ENCODE data around the gene SULT2B1. TPM values are rescaled to one million over a fixed set of nuclear protein-coding genes. Genes with fewer than 3 reads are reported as not detected.
"Not testable (repeated sequence)": the region's sequence is repeated elsewhere in the genome, so short reads cannot be mapped to it uniquely, and the experiment has no call there.

The SULT2B1 gene
- polyA plus RNA-seq, 2 of the 4 experiments (the other 2 are of a cell fraction), result 22.2 to 34.3 TPM

GRCh38 chr19:48571378-48572162 is 19.6 kb downstream of the SULT2B1 start (continued):
- TF ChIP-seq RARB (CRISPR knock-in tag; IDR thresholded peaks at IDR 0.05) (no peak), GATA3 (IDR thresholded peaks at IDR 0.05; ENCODE audit: borderline replicate concordance) (no peak), RAD21 (conservative IDR thresholded peaks at IDR 0.05 in 1 of 2, IDR thresholded peaks at IDR 0.05 in 1 of 2) (no peak), USF2 (IDR thresholded peaks at IDR 0.05) (no peak), ZSCAN20 (CRISPR knock-in tag; IDR thresholded peaks at IDR 0.05) (no peak), HEYL (CRISPR knock-in tag; IDR thresholded peaks at IDR 0.05) (no peak), POLR2A (IDR thresholded peaks at IDR 0.05; ENCODE audit: low read length) (no peak), RCOR1 (IDR thresholded peaks at IDR 0.05; ENCODE audit: low read depth, low read length) (0 out of 2 replicates have a peak, but pooled peaks have one; percentile 9)

- no peak for ATAC-seq
- TF ChIP-seq PHF8 (IDR thresholded peaks at IDR 0.05; ENCODE audit: borderline replicate concordance, low read depth) (no peak), EP300 (IDR thresholded peaks at IDR 0.05) (no peak), E2F6 (IDR thresholded peaks at IDR 0.05; ENCODE audit: borderline replicate concordance, low read depth) (no peak), MAX (IDR thresholded peaks at IDR 0.05) (no peak), JUN (IDR thresholded peaks at IDR 0.05) (no peak)
- H3K4me1 ChIP-seq, result peaks cover 58% of the 10 kb centered on the region
- no peaks in the 10 kb centered on the region for H3K9me3 ChIP-seq
- peak overlapping the region; percentile 11; the same call in 2 of the 3 replicates for H3K4me2 ChIP-seq
- H3K4me3 ChIP-seq, result no peak overlapping the region
- no peak for DNase-seq (ENCODE audit: low read depth in 1 of 2, low spot score in 1 of 2)
- CTCF ChIA-PET, result interaction anchor here (1.2 to 21.8 kb wide), 9 partner anchors 12 to 219 kb away, joined by 3 to 618 read pairs (median 3); no protein-coding TSS in a partner anchor
- FAIRE-seq, result no peak
- POLR2A ChIA-PET, result interaction anchor here (1.5 kb wide), 1 partner anchor 15 kb away, joined by 4 read pairs; no protein-coding TSS in a partner anchor
- H3K27ac ChIP-seq, result peak overlapping the region; percentile 97 to 100
- whole genome bisulfite sequencing (ENCODE audit: missing lambda C conversion rate), result 67% methylated on average over 12 of the region's 12 CpGs
Observed at GRCh38 chr19:48573163-48573505, 21.2 kb downstream of the SULT2B1 start.

GRCh38 chr19:48575931-48576622 is 24.1 kb downstream of the SULT2B1 start:
- ATAC-seq (no peak), DNase-seq (ENCODE audit: low read depth in 1 of 2, low spot score in 1 of 2) (no peak), FAIRE-seq (no peak)
- Histone ChIP-seq H3K4me3 (no peak overlapping the region), H3K9me3 (no peaks in the 10 kb centered on the region), H3K27ac (peak overlapping the region; percentile 29 to 97; a peak in 4 of 6 replicates), H3K4me2 (no peak overlapping the region), H3K4me1 (peaks cover 41% of the 10 kb centered on the region)
- CTCF ChIA-PET, result interaction anchor here (1.0 to 21.8 kb wide), 6 partner anchors 9 to 225 kb away, joined by 3 to 618 read pairs (median 8); no protein-coding TSS in a partner anchor
- 89% methylated on average over 23 of the region's 23 CpGs for WGBS (ENCODE audit: missing lambda C conversion rate)
- POLR2A ChIA-PET, result interaction anchor here (1.4 kb wide), 1 partner anchor 23 kb away, joined by 4 read pairs; no protein-coding TSS in a partner anchor
- TF ChIP-seq FOXS1 (CRISPR knock-in tag; IDR thresholded peaks at IDR 0.05), result no peak
- no peak for TF ChIP-seq CHD2 (IDR thresholded peaks at IDR 0.05; ENCODE audit: low read length, partially characterized antibody)
- no peak for TF ChIP-seq JUNB (IDR thresholded peaks at IDR 0.05)
- TF ChIP-seq CBX2 (IDR thresholded peaks at IDR 0.05; ENCODE audit: borderline replicate concordance, low read depth), result no peak
- TF ChIP-seq BHLHE40 (IDR thresholded peaks at IDR 0.05; ENCODE audit: low read depth, low read length), result no peak
- TF ChIP-seq CTCF (IDR thresholded peaks at IDR 0.05), result no peak
- no peak for TF ChIP-seq CHD4 (IDR thresholded peaks at IDR 0.05; ENCODE audit: borderline replicate concordance)

- CTCF ChIA-PET, result interaction anchor here (0.6 to 21.8 kb wide), 4 partner anchors 10 to 88 kb away, joined by 4 to 618 read pairs (median 6); no protein-coding TSS in a partner anchor
Observed at GRCh38 chr19:48577908-48578307, 25.9 kb downstream of the SULT2B1 start.

More at GRCh38 chr19:48577908-48578307, 25.9 kb downstream of the SULT2B1 start:
- not testable (repeated sequence) for FAIRE-seq; H3K4me3 ChIP-seq; ATAC-seq; H3K9me3 ChIP-seq; DNase-seq (ENCODE audit: low read depth in 1 of 2, low spot score in 1 of 2); H3K4me2 ChIP-seq
- POLR2A ChIA-PET, result interaction anchor here (0.6 kb wide), 1 partner anchor 215 kb away, joined by 4 read pairs; no protein-coding TSS in a partner anchor
- H3K27ac ChIP-seq, result peak overlapping the region in 1 of 2 experiments; percentile 13; a peak in 2 of 6 replicates
- H3K4me1 ChIP-seq, result peaks cover 30% of the 10 kb centered on the region
- 94% methylated on average over 7 of the region's 7 CpGs for WGBS (ENCODE audit: missing lambda C conversion rate)

All from A549 (cell line).